ENCODE data around the gene LYZL6. TPM values are rescaled to one million over a fixed set of nuclear protein-coding genes. Genes with fewer than 3 reads are reported as not detected.

LYZL6 gene
- total and polyA plus RNA-seq, 10 of the 15 experiments (the other 5 are each of a cell fraction or from before 2014, with no cell fraction given), result not detected

DNA sequence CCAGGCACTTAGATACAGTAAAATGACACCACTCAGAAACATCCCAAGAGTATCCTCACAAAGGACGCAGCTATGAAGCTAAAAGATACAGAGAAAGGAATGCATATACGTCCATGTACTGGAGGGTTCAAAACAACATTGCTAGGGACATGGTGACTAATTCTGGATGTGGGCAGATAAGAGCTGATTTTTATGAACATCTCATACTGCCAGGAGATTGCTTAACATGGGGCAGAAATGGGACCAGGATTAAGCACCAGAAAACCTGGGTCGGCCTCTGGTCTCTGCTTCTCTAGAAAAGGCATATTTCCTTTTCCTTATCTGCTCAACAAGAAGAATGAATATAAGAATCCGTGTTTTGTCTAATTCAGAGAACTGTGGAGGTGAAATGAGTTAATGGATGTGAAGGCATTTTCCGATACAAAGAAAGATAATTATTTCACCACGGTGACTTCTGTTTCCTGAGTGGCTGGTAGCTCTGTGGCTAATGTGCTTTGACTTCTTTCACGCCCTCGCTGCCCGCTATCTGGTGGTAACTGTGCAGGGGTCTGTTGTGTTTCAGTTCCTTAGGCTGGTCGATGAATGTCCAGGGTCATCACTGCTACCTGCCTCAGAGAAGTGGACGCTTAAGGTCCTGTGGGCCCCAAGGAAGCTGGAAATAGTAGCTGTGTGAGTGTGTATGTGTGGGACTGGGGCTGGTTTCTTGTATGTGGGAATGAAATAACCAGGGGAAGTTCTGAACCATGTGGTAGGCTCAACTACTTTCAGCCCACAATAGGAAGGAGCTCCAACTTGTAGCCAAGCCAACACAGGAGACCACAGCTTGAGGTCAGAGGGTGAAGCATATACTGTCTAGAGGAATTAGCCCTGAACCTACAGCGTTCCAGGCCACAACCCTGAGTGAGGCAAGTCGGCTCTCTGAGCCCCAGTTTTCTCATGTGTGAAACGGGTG, 47.6 kb downstream of the LYZL6 start (continued):
- 0 out of 3 replicates have a peak, but pooled peaks of 1 of the 2 experiments have one; percentile 13 for TF ChIP-seq EGR1 (IDR thresholded peaks at IDR 0.05; ENCODE audit: borderline replicate concordance in 1 of 2, low read depth in 2 of 2, low read length in 2 of 2)
- no peak for TF ChIP-seq RB1 (IDR thresholded peaks at IDR 0.05; ENCODE audit: borderline replicate concordance)
- TF ChIP-seq DPF2 (IDR thresholded peaks at IDR 0.05), result peak; percentile 81
- peak; percentile 38 for TF ChIP-seq MEF2B (IDR thresholded peaks at IDR 0.05; ENCODE audit: partially characterized antibody, poor library complexity, severe bottlenecking)
- TF ChIP-seq FOXM1 (IDR thresholded peaks at IDR 0.05; ENCODE audit: low read depth, low read length), result peak; percentile 46; the same call in 1 of the 2 replicates
- TF ChIP-seq RELA (IDR thresholded peaks at IDR 0.05; ENCODE audit: borderline replicate concordance, partially characterized antibody), result no peak
- TF ChIP-seq, protein P1, sequence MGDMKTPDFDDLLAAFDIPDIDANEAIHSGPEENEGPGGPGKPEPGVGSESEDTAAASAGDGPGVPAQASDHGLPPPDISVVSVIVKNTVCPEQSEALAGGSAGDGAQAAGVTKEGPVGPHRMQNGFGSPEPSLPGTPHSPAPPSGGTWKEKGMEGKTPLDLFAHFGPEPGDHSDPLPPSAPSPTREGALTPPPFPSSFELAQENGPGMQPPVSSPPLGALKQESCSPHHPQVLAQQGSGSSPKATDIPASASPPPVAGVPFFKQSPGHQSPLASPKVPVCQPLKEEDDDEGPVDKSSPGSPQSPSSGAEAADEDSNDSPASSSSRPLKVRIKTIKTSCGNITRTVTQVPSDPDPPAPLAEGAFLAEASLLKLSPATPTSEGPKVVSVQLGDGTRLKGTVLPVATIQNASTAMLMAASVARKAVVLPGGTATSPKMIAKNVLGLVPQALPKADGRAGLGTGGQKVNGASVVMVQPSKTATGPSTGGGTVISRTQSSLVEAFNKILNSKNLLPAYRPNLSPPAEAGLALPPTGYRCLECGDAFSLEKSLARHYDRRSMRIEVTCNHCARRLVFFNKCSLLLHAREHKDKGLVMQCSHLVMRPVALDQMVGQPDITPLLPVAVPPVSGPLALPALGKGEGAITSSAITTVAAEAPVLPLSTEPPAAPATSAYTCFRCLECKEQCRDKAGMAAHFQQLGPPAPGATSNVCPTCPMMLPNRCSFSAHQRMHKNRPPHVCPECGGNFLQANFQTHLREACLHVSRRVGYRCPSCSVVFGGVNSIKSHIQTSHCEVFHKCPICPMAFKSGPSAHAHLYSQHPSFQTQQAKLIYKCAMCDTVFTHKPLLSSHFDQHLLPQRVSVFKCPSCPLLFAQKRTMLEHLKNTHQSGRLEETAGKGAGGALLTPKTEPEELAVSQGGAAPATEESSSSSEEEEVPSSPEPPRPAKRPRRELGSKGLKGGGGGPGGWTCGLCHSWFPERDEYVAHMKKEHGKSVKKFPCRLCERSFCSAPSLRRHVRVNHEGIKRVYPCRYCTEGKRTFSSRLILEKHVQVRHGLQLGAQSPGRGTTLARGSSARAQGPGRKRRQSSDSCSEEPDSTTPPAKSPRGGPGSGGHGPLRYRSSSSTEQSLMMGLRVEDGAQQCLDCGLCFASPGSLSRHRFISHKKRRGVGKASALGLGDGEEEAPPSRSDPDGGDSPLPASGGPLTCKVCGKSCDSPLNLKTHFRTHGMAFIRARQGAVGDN (IDR thresholded peaks at IDR 0.05), result peak; percentile 85
